SK-N-SH treated with all-trans-retinoic acid at 6 μM for 48 hours (cell line): ENCODE results near the gene WNT3.

Experiments used
- PPARA ChIP-seq: fragments of 250-450 bp; sonication (Bioruptor Pico); IDR thresholded peaks from 2 replicates; pipeline ENCODE4 v1.5.0; 2020; ENCODE audit warnings: mild to moderate bottlenecking, borderline replicate concordance
- ZNF8 ChIP-seq: fragments of 450-650 bp; formaldehyde crosslinking; IDR thresholded peaks from 2 replicates; pipeline ENCODE4 v1.5.0; 2020; ENCODE audit warnings: mild to moderate bottlenecking, moderate library complexity
- TF ChIP-seq, protein P1 (sequence below): fragments of 250-450 bp; sonication (Bioruptor Pico); IDR thresholded peaks from 2 replicates; pipeline ENCODE4 v1.5.1; 2021; ENCODE audit warnings: mild to moderate bottlenecking, moderate library complexity
- TF ChIP-seq, protein P2 (sequence below): fragments of 250-450 bp; sonication (Bioruptor Pico); IDR thresholded peaks from 2 replicates; pipeline ENCODE4 v1.8.0; 2020; ENCODE audit warnings: mild to moderate bottlenecking, moderate library complexity, borderline replicate concordance

DNA sequence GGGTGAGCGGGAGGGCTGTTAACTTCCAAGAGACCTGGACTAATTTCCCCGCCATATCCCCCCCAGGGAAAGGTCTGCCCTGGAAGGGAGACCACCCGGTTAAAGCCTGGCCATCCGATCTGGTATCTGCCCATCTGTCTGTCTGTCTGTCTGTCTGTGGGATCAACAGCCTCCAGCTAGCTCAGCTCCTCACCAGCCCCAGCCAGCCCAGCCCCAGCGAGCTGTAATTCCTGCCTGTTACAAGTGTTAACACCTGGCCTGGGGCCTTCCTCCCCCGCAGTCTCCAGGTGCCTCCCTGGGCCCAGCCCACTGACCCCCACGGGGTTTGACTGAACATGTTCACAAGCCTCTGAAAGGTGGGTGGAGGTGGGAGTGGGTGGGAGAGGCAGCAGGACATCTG lies 4.0 kb downstream of the WNT3 start:
- TF ChIP-seq, protein P1, sequence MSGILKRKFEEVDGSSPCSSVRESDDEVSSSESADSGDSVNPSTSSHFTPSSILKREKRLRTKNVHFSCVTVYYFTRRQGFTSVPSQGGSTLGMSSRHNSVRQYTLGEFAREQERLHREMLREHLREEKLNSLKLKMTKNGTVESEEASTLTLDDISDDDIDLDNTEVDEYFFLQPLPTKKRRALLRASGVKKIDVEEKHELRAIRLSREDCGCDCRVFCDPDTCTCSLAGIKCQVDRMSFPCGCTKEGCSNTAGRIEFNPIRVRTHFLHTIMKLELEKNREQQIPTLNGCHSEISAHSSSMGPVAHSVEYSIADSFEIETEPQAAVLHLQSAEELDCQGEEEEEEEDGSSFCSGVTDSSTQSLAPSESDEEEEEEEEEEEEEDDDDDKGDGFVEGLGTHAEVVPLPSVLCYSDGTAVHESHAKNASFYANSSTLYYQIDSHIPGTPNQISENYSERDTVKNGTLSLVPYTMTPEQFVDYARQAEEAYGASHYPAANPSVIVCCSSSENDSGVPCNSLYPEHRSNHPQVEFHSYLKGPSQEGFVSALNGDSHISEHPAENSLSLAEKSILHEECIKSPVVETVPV (CRISPR knock-in tag): no peak
- TF ChIP-seq, protein P2, sequence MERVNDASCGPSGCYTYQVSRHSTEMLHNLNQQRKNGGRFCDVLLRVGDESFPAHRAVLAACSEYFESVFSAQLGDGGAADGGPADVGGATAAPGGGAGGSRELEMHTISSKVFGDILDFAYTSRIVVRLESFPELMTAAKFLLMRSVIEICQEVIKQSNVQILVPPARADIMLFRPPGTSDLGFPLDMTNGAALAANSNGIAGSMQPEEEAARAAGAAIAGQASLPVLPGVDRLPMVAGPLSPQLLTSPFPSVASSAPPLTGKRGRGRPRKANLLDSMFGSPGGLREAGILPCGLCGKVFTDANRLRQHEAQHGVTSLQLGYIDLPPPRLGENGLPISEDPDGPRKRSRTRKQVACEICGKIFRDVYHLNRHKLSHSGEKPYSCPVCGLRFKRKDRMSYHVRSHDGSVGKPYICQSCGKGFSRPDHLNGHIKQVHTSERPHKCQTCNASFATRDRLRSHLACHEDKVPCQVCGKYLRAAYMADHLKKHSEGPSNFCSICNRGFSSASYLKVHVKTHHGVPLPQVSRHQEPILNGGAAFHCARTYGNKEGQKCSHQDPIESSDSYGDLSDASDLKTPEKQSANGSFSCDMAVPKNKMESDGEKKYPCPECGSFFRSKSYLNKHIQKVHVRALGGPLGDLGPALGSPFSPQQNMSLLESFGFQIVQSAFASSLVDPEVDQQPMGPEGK: no peak
- TF ChIP-seq PPARA (CRISPR knock-in tag) (no peak), ZNF8 (CRISPR knock-in tag) (no peak)
